Gastroesophageal sphincter (tissue), 4 donors: Measurements from ENCODE around the gene SLC6A3. TPM values are rescaled to one million over a fixed set of nuclear protein-coding genes. Genes with fewer than 3 reads are reported as not detected.

Experiments
- ATAC-seq: fragments of 150-250 bp; one replicate; pipeline ENCODE4 v1.9.1; 2016; ENCODE audit warnings: mild to moderate bottlenecking, moderate library complexity
- H3K27ac ChIP-seq, 4 donors: fragments of 200-600 bp; sonication (generic) in 3 of 4; 1 replicate in 3 of 4; 2 replicates in 1 of 4; pipeline ENCODE4 v1.5.1; 2016 to 2019
- H3K27me3 ChIP-seq: fragments of 200-600 bp; sonication (generic); one replicate; pipeline ENCODE4 v1.5.1; 2019
- H3K36me3 ChIP-seq, 2 donors: fragments of 200-600 bp; sonication (generic); one replicate each; pipeline ENCODE4 v1.5.1; 2019; ENCODE audit warnings: control low read depth in 1 of 2
- H3K4me1 ChIP-seq, 3 donors: fragments of 200-600 bp; sonication (generic); 1 replicate in 2 of 3; 2 replicates in 1 of 3; pipeline ENCODE4 v1.5.1; 2016 to 2019; ENCODE audit warnings: control low read depth in 2 of 3
- H3K4me3 ChIP-seq, 2 donors: fragments of 200-600 bp; sonication (generic); one replicate each; pipeline ENCODE4 v1.5.1; 2019; ENCODE audit warnings: mild to moderate bottlenecking in 1 of 2, moderate library complexity in 1 of 2
- H3K9me3 ChIP-seq, 3 donors: fragments of 200-600 bp; sonication (generic); one replicate each; pipeline ENCODE4 v1.5.1; 2017 to 2019; ENCODE audit warnings: control low read depth in 2 of 3
- EP300 ChIP-seq: sonication (generic); formaldehyde crosslinking; IDR thresholded peaks from one replicate; pipeline ENCODE4 v1.6.1; 2017; ENCODE audit warnings: antibody characterized with exemption, mild to moderate bottlenecking
- POLR2A ChIP-seq, 2 donors: fragments of 450-650 bp; IDR thresholded peaks; one replicate each; pipeline ENCODE4 v1.6.1; 2017; ENCODE audit warnings: antibody characterized with exemption in 2 of 2, mild to moderate bottlenecking in 2 of 2, moderate library complexity in 1 of 2
- POLR2AphosphoS5 ChIP-seq: sonication (generic); formaldehyde crosslinking; IDR thresholded peaks from one replicate; pipeline ENCODE4 v1.6.1; 2017; ENCODE audit warnings: antibody characterized with exemption
- WGBS, 2 donors: methylation state at CpG; one replicate each; pipeline ENCODE4 v1.1.5; 2018; ENCODE audit warnings: low coverage in 1 of 2; 5-methylcytosine and 5-hydroxymethylcytosine counted together
- total RNA-seq, 4 donors: library from RNA; depleted of rRNA; stranded (reverse); fragments of >200 nt; gene quantifications; one replicate each; pipeline ENCODE4 v1.1.0, GENCODE V29; 2016
- TF ChIP-seq, protein P1 (sequence below), 4 experiments: fragments of 200-600 bp in 2 of 4; fragments of 450-650 bp in 2 of 4; sonication (generic) in 1 of 4; IDR thresholded peaks; one replicate each; pipeline ENCODE4 v1.5.1; 2017 to 2019; ENCODE audit warnings: antibody characterized with exemption in 4 of 4, mild to moderate bottlenecking in 2 of 4, moderate library complexity in 2 of 4

The SLC6A3 gene
- total RNA-seq, 4 donors from 2014 or later, result not detected

DNA sequence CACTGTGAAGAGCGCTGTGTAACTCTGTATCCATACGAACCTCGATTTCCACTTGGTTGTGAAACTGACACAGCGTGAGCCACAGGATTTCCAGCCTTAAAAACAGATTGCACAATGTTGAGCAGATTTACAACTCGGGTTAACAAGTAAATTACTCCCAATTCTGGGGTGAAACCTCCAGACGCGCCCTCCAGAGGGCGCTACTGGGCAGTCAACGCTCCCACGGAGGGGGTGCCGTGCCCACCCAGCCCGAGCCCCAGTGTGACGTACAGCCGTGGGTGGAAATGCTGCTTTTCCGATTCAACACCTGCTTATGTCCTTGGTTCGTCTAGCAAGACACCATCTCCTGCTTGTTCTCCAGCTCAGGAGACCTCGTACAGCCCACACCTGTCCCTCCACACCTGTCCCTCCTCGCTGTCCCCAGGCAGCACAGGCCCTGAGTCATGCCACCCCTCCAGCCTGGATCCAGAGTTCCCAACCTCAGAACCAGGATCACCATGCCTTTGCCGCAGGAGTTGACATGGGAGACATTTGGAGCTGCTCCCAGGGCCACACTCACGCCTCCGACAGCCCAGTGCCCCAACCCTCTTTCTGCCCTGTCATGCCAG lies 34.4 kb upstream of the SLC6A3 start:
- Histone ChIP-seq H3K36me3 (peaks cover 0 to 77% of the 10 kb centered on the region in 2 donors), H3K4me3 (no peak overlapping the region), H3K27ac (peak overlapping the region in 2 of 4 donors; percentile 43 to 54), H3K4me1 (no peaks in the 10 kb centered on the region), H3K27me3 (no peaks in the 10 kb centered on the region), H3K9me3 (no peaks in the 10 kb centered on the region)
- 50 to 73% methylated on average over 5 to 9 of the region's 21 CpGs for WGBS, 2 donors
- TF ChIP-seq, protein P1, sequence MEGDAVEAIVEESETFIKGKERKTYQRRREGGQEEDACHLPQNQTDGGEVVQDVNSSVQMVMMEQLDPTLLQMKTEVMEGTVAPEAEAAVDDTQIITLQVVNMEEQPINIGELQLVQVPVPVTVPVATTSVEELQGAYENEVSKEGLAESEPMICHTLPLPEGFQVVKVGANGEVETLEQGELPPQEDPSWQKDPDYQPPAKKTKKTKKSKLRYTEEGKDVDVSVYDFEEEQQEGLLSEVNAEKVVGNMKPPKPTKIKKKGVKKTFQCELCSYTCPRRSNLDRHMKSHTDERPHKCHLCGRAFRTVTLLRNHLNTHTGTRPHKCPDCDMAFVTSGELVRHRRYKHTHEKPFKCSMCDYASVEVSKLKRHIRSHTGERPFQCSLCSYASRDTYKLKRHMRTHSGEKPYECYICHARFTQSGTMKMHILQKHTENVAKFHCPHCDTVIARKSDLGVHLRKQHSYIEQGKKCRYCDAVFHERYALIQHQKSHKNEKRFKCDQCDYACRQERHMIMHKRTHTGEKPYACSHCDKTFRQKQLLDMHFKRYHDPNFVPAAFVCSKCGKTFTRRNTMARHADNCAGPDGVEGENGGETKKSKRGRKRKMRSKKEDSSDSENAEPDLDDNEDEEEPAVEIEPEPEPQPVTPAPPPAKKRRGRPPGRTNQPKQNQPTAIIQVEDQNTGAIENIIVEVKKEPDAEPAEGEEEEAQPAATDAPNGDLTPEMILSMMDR (IDR thresholded peaks at IDR 0.05), result peak in 3 of 4 experiments; percentile 54 to 70 (median 55)
- TF ChIP-seq POLR2AphosphoS5, result no peak
- peak; percentile 62 for ATAC-seq

DNA sequence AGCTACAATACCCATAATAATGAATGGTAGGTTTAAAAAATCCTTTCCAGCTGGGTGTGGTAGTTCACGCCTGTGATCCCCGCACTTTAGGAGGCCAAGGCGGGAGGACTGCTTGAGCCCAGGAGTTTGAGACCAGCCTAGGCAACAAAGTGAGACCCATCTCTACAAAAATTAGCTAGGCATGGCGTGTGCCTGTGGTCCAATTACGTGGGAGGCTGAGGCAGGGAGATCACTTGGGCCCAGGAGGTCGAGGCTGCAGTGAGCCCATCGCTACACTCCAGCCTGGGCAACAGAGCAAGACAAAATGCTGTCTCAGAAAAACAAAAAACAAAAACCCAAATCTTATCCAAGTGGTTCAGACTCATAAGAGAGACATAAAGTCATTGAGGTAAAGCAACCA lies 33.8 kb upstream of the SLC6A3 start:
- Histone ChIP-seq H3K4me1 (no peaks in the 10 kb centered on the region), H3K9me3 (no peaks in the 10 kb centered on the region), H3K27me3 (no peaks in the 10 kb centered on the region), H3K4me3 (no peak overlapping the region), H3K36me3 (peaks cover 0 to 77% of the 10 kb centered on the region in 2 donors), H3K27ac (peak overlapping the region in 1 of 4 donors; percentile 54)
- no peak for ATAC-seq
- TF ChIP-seq POLR2A (IDR thresholded peaks at IDR 0.05), result no peak
- TF ChIP-seq, protein P1 (IDR thresholded peaks at IDR 0.05), result no peak
- no peak for TF ChIP-seq POLR2AphosphoS5
- no peak for TF ChIP-seq EP300
- 93 to 100% methylated on average over 3 to 5 of the region's 7 CpGs for WGBS, 2 donors

DNA sequence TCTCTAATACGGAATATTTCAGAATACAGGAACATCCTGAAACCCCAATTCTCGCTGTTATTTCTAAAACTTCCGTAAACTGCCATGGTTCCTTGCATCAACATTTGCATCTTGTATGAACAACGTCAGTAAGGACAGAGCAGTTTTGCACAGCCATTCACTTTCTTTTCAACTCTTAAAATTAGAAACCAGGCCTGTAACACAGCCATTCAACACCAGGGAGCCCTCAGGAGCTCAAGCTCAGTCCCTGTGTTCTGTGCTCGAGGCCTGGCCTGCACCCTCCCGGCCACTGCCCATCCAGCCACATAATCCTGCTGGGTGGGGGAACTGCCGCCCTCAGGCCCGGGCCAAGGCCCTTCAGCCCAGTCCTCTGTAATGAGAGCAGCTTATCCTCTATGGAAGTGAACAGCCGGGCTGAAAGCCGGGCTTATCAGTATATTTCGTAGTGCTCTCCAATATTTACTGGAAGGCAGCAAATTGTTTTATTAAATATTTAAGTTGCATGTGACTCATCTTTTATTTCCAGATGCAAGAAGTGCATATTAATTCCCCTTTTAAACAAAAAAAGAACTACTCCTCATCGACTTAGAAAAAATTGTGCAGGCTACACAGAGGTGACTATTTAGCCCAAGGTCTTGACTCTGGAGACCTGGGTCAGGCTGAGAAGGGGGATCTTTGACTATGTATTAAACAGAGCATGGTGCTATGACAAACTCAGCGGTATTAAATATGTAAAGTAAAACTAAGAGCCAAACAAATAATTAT lies 33.2 kb upstream of the SLC6A3 start:
- H3K4me1 ChIP-seq, result no peaks in the 10 kb centered on the region
- no peaks in the 10 kb centered on the region for H3K9me3 ChIP-seq
- TF ChIP-seq POLR2A (IDR thresholded peaks at IDR 0.05) (no peak), POLR2AphosphoS5 (no peak), EP300 (no peak)
- TF ChIP-seq, protein P1 (IDR thresholded peaks at IDR 0.05), result no peak
- H3K27me3 ChIP-seq, result no peaks in the 10 kb centered on the region
- 81 to 89% methylated on average over 6 to 13 of the region's 13 CpGs for WGBS, 2 donors
- peaks cover 0 to 79% of the 10 kb centered on the region in 2 donors for H3K36me3 ChIP-seq
- ATAC-seq, result no peak
- H3K27ac ChIP-seq, result peak overlapping the region in 1 of 4 donors; percentile 54
- H3K4me3 ChIP-seq, result no peak overlapping the region

DNA sequence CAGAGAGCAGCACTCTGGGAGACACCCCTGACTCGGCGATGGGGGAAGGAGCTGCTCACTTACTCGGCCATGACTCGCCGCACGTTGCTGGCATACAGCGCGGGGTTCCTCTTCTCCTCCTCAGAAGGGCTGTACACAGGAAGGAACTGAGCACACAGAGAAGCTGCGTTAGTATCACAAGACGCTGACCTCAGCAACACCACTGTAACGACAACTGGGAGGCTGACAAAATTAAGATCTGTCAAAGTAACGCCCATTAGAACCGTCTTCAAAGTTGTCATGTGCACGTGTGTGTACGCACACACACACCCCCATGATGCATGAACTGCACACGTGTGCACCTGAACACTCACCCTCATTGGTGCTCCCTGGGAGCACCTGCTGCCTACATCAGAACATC lies 32.1 kb upstream of the SLC6A3 start:
- 84 to 100% methylated on average over 2 to 12 of the region's 16 CpGs for WGBS, 2 donors
- Histone ChIP-seq H3K36me3 (peaks cover 0 to 82% of the 10 kb centered on the region in 2 donors), H3K4me3 (no peak overlapping the region), H3K27me3 (no peaks in the 10 kb centered on the region), H3K27ac (peak overlapping the region in 1 of 4 donors; percentile 32), H3K4me1 (no peaks in the 10 kb centered on the region), H3K9me3 (no peaks in the 10 kb centered on the region)
- ATAC-seq, result peak; percentile 60
- no peak for TF ChIP-seq EP300
- no peak for TF ChIP-seq POLR2A (IDR thresholded peaks at IDR 0.05)
- TF ChIP-seq, protein P1 (IDR thresholded peaks at IDR 0.05), result no peak
- no peak for TF ChIP-seq POLR2AphosphoS5

DNA sequence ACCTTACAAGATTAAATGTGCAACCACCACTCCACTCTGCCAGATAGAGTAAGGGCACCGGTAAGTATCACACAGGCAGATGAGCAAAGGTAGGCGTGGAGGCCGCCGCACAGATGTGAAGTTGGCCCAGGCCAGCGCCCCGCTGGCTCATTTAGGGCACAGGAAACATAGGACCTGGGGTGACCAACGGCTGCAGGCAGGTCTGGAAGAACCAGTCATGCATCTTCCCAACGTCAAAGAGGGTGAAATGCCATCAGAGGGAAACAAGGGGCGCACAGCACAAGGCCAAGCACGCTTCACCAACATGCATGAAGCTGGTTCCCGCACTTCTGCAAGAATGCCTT lies 31.7 kb upstream of the SLC6A3 start:
- TF ChIP-seq POLR2A (IDR thresholded peaks at IDR 0.05) (no peak), EP300 (no peak), POLR2AphosphoS5 (no peak)
- TF ChIP-seq, protein P1 (IDR thresholded peaks at IDR 0.05), result no peak
- Histone ChIP-seq H3K4me3 (no peak overlapping the region), H3K27me3 (no peaks in the 10 kb centered on the region), H3K4me1 (no peaks in the 10 kb centered on the region), H3K9me3 (no peaks in the 10 kb centered on the region), H3K36me3 (peaks cover 0 to 83% of the 10 kb centered on the region in 2 donors), H3K27ac (peak overlapping the region in 2 of 4 donors; percentile 9 to 32)
- no peak for ATAC-seq
- 88% methylated on average over 7 of the region's 11 CpGs; no CpG with 5 or more reads in 1 of the 2 donors for WGBS, 2 donors
